Tibial nerve (tissue), 4 donors: ENCODE results near the gene DAB1. TPM values are rescaled to one million over a fixed set of nuclear protein-coding genes. Genes with fewer than 3 reads are reported as not detected.

Experiments
- DNase-seq, 2 donors: peaks; one replicate each; pipeline ENCODE4 v3.0.0-alpha.2; 2019; ENCODE audit warnings: low spot score in 2 of 2
- H3K27ac ChIP-seq, 4 donors: fragments of 200-600 bp; sonication (generic) in 3 of 4; one replicate each; pipeline ENCODE4 v1.5.1; 2017 to 2019; ENCODE audit warnings: mild to moderate bottlenecking in 1 of 4
- H3K27me3 ChIP-seq, 2 donors: fragments of 200-600 bp; sonication (generic) in 1 of 2; one replicate each; pipeline versions ENCODE4 v1.5.1 to v1.6.0; 2017 to 2019
- H3K36me3 ChIP-seq, 3 donors: fragments of 200-600 bp; sonication (generic); one replicate each; pipeline ENCODE4 v1.5.1; 2018 to 2019
- H3K4me1 ChIP-seq, 4 donors: fragments of 200-600 bp; sonication (generic) in 3 of 4; one replicate each; pipeline ENCODE4 v1.5.1; 2017 to 2019
- H3K4me3 ChIP-seq, 4 donors: fragments of 200-600 bp; sonication (generic) in 3 of 4; one replicate each; pipeline ENCODE4 v1.5.1; 2017 to 2019; ENCODE audit warnings: mild to moderate bottlenecking in 1 of 4, moderate library complexity in 1 of 4
- H3K9me3 ChIP-seq, 4 donors: fragments of 200-600 bp; sonication (generic) in 3 of 4; one replicate each; pipeline ENCODE4 v1.5.1; 2017 to 2019
- CTCF ChIP-seq, 5 experiments: fragments of 200-600 bp in 3 of 5; fragments of 450-650 bp in 2 of 5; sonication (generic) in 3 of 5; IDR thresholded peaks; one replicate each; pipeline ENCODE4 v1.5.1; 2016 to 2019; ENCODE audit warnings: antibody characterized with exemption in 5 of 5, mild to moderate bottlenecking in 3 of 5, moderate library complexity in 2 of 5
- EP300 ChIP-seq, 2 donors: sonication (generic); formaldehyde crosslinking; IDR thresholded peaks; one replicate each; pipeline ENCODE4 v1.6.1; 2017; ENCODE audit warnings: antibody characterized with exemption in 2 of 2, mild to moderate bottlenecking in 1 of 2
- POLR2A ChIP-seq, 2 donors: fragments of 450-650 bp; IDR thresholded peaks; one replicate each; pipeline ENCODE4 v1.6.1; 2017; ENCODE audit warnings: antibody characterized with exemption in 2 of 2, mild to moderate bottlenecking in 2 of 2, moderate library complexity in 2 of 2
- WGBS, 2 donors: methylation state at CpG; one replicate each; pipeline ENCODE4 v1.1.5; 2018; 5-methylcytosine and 5-hydroxymethylcytosine counted together
- total RNA-seq, 4 donors: library from RNA; depleted of rRNA; stranded (reverse); fragments of >200 nt; gene quantifications; one replicate each; pipeline ENCODE4 v1.1.0, GENCODE V29; 2016

Gene DAB1
- total RNA-seq, 4 donors from 2014 or later: 4.0 to 8.3 (median 4.4) TPM

DNA sequence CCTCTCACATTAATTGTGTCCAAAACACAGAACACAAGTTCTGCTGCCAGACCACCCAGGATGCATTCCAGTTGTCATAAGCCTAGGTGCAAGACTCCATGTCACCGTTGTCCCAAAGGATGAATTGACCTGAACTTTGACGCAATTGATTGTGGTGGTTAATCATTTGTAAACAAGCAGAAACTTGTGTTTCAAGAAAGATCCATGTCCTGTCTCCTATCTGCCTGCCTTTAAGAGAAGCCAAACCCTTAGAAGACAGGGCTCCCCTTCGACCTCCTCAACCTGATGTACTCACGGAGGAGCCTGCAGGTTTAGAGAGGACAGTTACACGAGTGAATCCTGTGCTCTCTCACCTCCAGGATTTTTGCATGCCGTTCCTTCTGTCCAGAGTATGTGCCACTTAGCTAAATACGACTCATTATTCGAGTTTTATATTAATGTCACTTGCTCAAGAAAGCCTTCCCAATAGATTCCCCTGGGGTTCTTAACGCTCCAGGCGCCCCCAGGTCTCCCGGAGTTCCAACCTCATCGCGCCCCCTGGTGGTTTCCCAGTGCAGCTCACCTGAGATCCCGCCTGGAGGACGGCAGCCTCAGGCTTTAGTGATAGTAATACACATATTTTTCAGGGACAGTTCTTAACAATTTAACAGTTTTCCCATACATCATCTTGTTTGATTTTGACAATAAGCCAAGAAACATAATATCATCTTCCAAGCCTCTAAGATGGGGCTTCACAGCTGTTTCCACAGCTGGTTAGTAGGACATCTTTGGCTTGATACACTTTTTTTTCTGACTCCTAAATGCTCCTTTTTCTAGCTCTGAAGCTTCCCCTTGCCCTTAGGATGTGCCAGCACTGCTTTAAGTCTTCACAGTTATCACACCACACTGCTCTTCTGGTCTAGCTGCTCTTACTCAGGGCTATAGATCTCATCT lies 455.7 kb downstream of the DAB1 start:
- Histone ChIP-seq H3K9me3 (peaks cover 0 to 16% (median 0%) of the 10 kb centered on the region in 4 donors), H3K4me1 (no peaks in the 10 kb centered on the region), H3K27me3 (no peaks in the 10 kb centered on the region), H3K36me3 (no peaks in the 10 kb centered on the region), H3K4me3 (no peak overlapping the region), H3K27ac (no peak overlapping the region)
- no peak for DNase-seq
- WGBS, 2 donors: 45 to 49% methylated on average over 15 of the region's 15 CpGs
- TF ChIP-seq POLR2A (IDR thresholded peaks at IDR 0.05) (no peak), CTCF (IDR thresholded peaks at IDR 0.05) (peak in 1 of 5 experiments; percentile 12)

GRCh38 chr1:56967355-56967754 lies 456.5 kb downstream of the DAB1 start:
- no peak overlapping the region for H3K4me3 ChIP-seq
- H3K4me1 ChIP-seq: no peaks in the 10 kb centered on the region
- no peaks in the 10 kb centered on the region for H3K27me3 ChIP-seq
- peaks cover 0 to 16% (median 0%) of the 10 kb centered on the region in 4 donors for H3K9me3 ChIP-seq
- no peak for TF ChIP-seq CTCF (IDR thresholded peaks at IDR 0.05)
- TF ChIP-seq POLR2A (IDR thresholded peaks at IDR 0.05): no peak
- no peak for TF ChIP-seq EP300 (IDR thresholded peaks at IDR 0.05)
- 69% methylated on average over 3 of the region's 3 CpGs for WGBS, 2 donors
- no peak for DNase-seq
- H3K27ac ChIP-seq: no peak overlapping the region
- no peaks in the 10 kb centered on the region for H3K36me3 ChIP-seq

GRCh38 chr1:56966698-56966999 lies 457.2 kb downstream of the DAB1 start:
- DNase-seq: no peak
- H3K36me3 ChIP-seq: no peaks in the 10 kb centered on the region

GRCh38 chr1:56965916-56966697 lies 457.8 kb downstream of the DAB1 start, which contains the start of gene C8B:
Gene C8B, minus strand, starts transcription at chr1:56966015. Its CDS starts 67 bp downstream, at chr1:56965948.
- TF ChIP-seq EP300 (IDR thresholded peaks at IDR 0.05): no peak
- 88 to 89% methylated on average over 3 of the region's 3 CpGs for WGBS, 2 donors
- DNase-seq: no peak
- Histone ChIP-seq H3K4me1 (no peaks in the 10 kb centered on the region), H3K27me3 (no peaks in the 10 kb centered on the region), H3K27ac (no peak within 1 kb of the TSS), H3K36me3 (no peaks in the 10 kb centered on the region), H3K9me3 (peaks cover 0 to 10% (median 0%) of the 10 kb centered on the region in 4 donors), H3K4me3 (no peak within 1 kb of the TSS)

More at GRCh38 chr1:56966698-56966999, 457.2 kb downstream of the DAB1 start:
- H3K4me1 ChIP-seq: no peaks in the 10 kb centered on the region
- no peak overlapping the region for H3K27ac ChIP-seq
- no peaks in the 10 kb centered on the region for H3K27me3 ChIP-seq
- WGBS, 2 donors: 92 to 96% methylated on average over 1 of the region's 1 CpG
- peaks cover 0 to 12% (median 0%) of the 10 kb centered on the region in 4 donors for H3K9me3 ChIP-seq
- no peak for TF ChIP-seq POLR2A (IDR thresholded peaks at IDR 0.05)
- no peak for TF ChIP-seq EP300 (IDR thresholded peaks at IDR 0.05)
- TF ChIP-seq CTCF (IDR thresholded peaks at IDR 0.05): no peak
- H3K4me3 ChIP-seq: no peak overlapping the region

GRCh38 chr1:56965191-56965590 lies 458.7 kb downstream of the DAB1 start:
- Histone ChIP-seq H3K4me1 (no peaks in the 10 kb centered on the region), H3K36me3 (no peaks in the 10 kb centered on the region), H3K27me3 (no peaks in the 10 kb centered on the region), H3K9me3 (peaks cover 0 to 10% (median 0%) of the 10 kb centered on the region in 4 donors), H3K4me3 (no peak overlapping the region), H3K27ac (no peak overlapping the region)
- 63 to 74% methylated on average over 3 of the region's 3 CpGs for WGBS, 2 donors
- TF ChIP-seq CTCF (IDR thresholded peaks at IDR 0.05) (no peak), POLR2A (IDR thresholded peaks at IDR 0.05) (no peak), EP300 (IDR thresholded peaks at IDR 0.05) (no peak)
- no peak for DNase-seq
